ENCODE results near the gene CENPM.

CENPM gene

GRCh38 chr22:41905411-41906202, 41.3 kb downstream of the CENPM start:
- Histone ChIP-seq H3K9ac (ENCODE audit: low read length) (no peak overlapping the region), H3K27me3 (ENCODE audit: control insufficient read depth, insufficient read depth, low read length) (peaks cover 5% of the 10 kb centered on the region), H3K4me3 (ENCODE audit: low read length) (no peak overlapping the region), H3K4me1 (ENCODE audit: control insufficient read depth, insufficient read depth, low read length) (peaks cover under 1% of the 10 kb centered on the region), H3K36me3 (ENCODE audit: control insufficient read depth, insufficient read depth, low read length) (peaks cover 23% of the 10 kb centered on the region), H3K27ac (ENCODE audit: low read depth, low read length) (no peak overlapping the region)

GRCh38 chr22:41904450-41905410, 42.2 kb downstream of the CENPM start:
- Histone ChIP-seq H3K36me3 (ENCODE audit: control insufficient read depth, insufficient read depth, low read length) (peaks cover 30% of the 10 kb centered on the region), H3K4me3 (ENCODE audit: low read length) (no peak overlapping the region), H3K9ac (ENCODE audit: low read length) (no peak overlapping the region), H3K27ac (ENCODE audit: low read depth, low read length) (no peak overlapping the region), H3K27me3 (ENCODE audit: control insufficient read depth, insufficient read depth, low read length) (peaks cover 5% of the 10 kb centered on the region), H3K4me1 (ENCODE audit: control insufficient read depth, insufficient read depth, low read length) (no peaks in the 10 kb centered on the region)

- Histone ChIP-seq H3K9ac (ENCODE audit: low read length) (no peak overlapping the region), H3K4me3 (ENCODE audit: low read length) (no peak overlapping the region), H3K27me3 (ENCODE audit: control insufficient read depth, insufficient read depth, low read length) (no peaks in the 10 kb centered on the region), H3K27ac (ENCODE audit: low read depth, low read length) (no peak overlapping the region), H3K36me3 (ENCODE audit: control insufficient read depth, insufficient read depth, low read length) (peaks cover 41% of the 10 kb centered on the region), H3K4me1 (ENCODE audit: control insufficient read depth, insufficient read depth, low read length) (no peaks in the 10 kb centered on the region)
Measured at GRCh38 chr22:41902932-41903421, 44.0 kb downstream of the CENPM start.

- Histone ChIP-seq H3K27me3 (ENCODE audit: control insufficient read depth, insufficient read depth, low read length) (no peaks in the 10 kb centered on the region), H3K9ac (ENCODE audit: low read length) (no peak overlapping the region), H3K27ac (ENCODE audit: low read depth, low read length) (no peak overlapping the region), H3K4me1 (ENCODE audit: control insufficient read depth, insufficient read depth, low read length) (no peaks in the 10 kb centered on the region), H3K36me3 (ENCODE audit: control insufficient read depth, insufficient read depth, low read length) (peaks cover 43% of the 10 kb centered on the region), H3K4me3 (ENCODE audit: low read length) (no peak overlapping the region)
Measured at GRCh38 chr22:41902016-41902415, 44.9 kb downstream of the CENPM start.

- H3K4me3 ChIP-seq (ENCODE audit: low read length), result no peak overlapping the region
- H3K36me3 ChIP-seq (ENCODE audit: control insufficient read depth, insufficient read depth, low read length), result peaks cover 49% of the 10 kb centered on the region
- no peaks in the 10 kb centered on the region for H3K4me1 ChIP-seq (ENCODE audit: control insufficient read depth, insufficient read depth, low read length)
- no peaks in the 10 kb centered on the region for H3K27me3 ChIP-seq (ENCODE audit: control insufficient read depth, insufficient read depth, low read length)
- no peak overlapping the region for H3K27ac ChIP-seq (ENCODE audit: low read depth, low read length)
- no peak overlapping the region for H3K9ac ChIP-seq (ENCODE audit: low read length)
Measured at GRCh38 chr22:41900652-41901312, 46.2 kb downstream of the CENPM start.

GRCh38 chr22:41899992-41900651, 46.8 kb downstream of the CENPM start:
- Histone ChIP-seq H3K9ac (ENCODE audit: low read length) (no peak overlapping the region), H3K36me3 (ENCODE audit: control insufficient read depth, insufficient read depth, low read length) (peaks cover 45% of the 10 kb centered on the region), H3K27me3 (ENCODE audit: control insufficient read depth, insufficient read depth, low read length) (no peaks in the 10 kb centered on the region), H3K27ac (ENCODE audit: low read depth, low read length) (no peak overlapping the region), H3K4me1 (ENCODE audit: control insufficient read depth, insufficient read depth, low read length) (no peaks in the 10 kb centered on the region), H3K4me3 (ENCODE audit: low read length) (no peak overlapping the region)

- H3K9ac ChIP-seq (ENCODE audit: low read length), result no peak overlapping the region
- no peak overlapping the region for H3K27ac ChIP-seq (ENCODE audit: low read depth, low read length)
- H3K4me1 ChIP-seq (ENCODE audit: control insufficient read depth, insufficient read depth, low read length), result no peaks in the 10 kb centered on the region
- H3K27me3 ChIP-seq (ENCODE audit: control insufficient read depth, insufficient read depth, low read length), result no peaks in the 10 kb centered on the region
- H3K4me3 ChIP-seq (ENCODE audit: low read length), result no peak overlapping the region
- peaks cover 42% of the 10 kb centered on the region for H3K36me3 ChIP-seq (ENCODE audit: control insufficient read depth, insufficient read depth, low read length)
Measured at GRCh38 chr22:41899110-41899509, 47.8 kb downstream of the CENPM start.

- Histone ChIP-seq H3K27ac (ENCODE audit: low read depth, low read length) (no peak overlapping the region), H3K36me3 (ENCODE audit: control insufficient read depth, insufficient read depth, low read length) (peaks cover 47% of the 10 kb centered on the region)
Measured at GRCh38 chr22:41898645-41899044, 48.3 kb downstream of the CENPM start.

GRCh38 chr22:41893591-41894375, 53.2 kb downstream of the CENPM start:
- Histone ChIP-seq H3K4me3 (ENCODE audit: low read length) (no peak overlapping the region), H3K27me3 (ENCODE audit: control insufficient read depth, insufficient read depth, low read length) (no peaks in the 10 kb centered on the region), H3K9ac (ENCODE audit: low read length) (no peak overlapping the region), H3K27ac (ENCODE audit: low read depth, low read length) (no peak overlapping the region), H3K36me3 (ENCODE audit: control insufficient read depth, insufficient read depth, low read length) (peaks cover 43% of the 10 kb centered on the region), H3K4me1 (ENCODE audit: control insufficient read depth, insufficient read depth, low read length) (no peaks in the 10 kb centered on the region)

More at GRCh38 chr22:41898645-41899044, 48.3 kb downstream of the CENPM start:
- no peaks in the 10 kb centered on the region for H3K4me1 ChIP-seq (ENCODE audit: control insufficient read depth, insufficient read depth, low read length)
- no peak overlapping the region for H3K9ac ChIP-seq (ENCODE audit: low read length)
- no peaks in the 10 kb centered on the region for H3K27me3 ChIP-seq (ENCODE audit: control insufficient read depth, insufficient read depth, low read length)
- H3K4me3 ChIP-seq (ENCODE audit: low read length), result no peak overlapping the region

GRCh38 chr22:41892721-41893120, 54.2 kb downstream of the CENPM start:
- H3K27ac ChIP-seq (ENCODE audit: low read depth, low read length), result no peak overlapping the region
- H3K4me1 ChIP-seq (ENCODE audit: control insufficient read depth, insufficient read depth, low read length), result no peaks in the 10 kb centered on the region
- no peak overlapping the region for H3K4me3 ChIP-seq (ENCODE audit: low read length)
- H3K36me3 ChIP-seq (ENCODE audit: control insufficient read depth, insufficient read depth, low read length), result peaks cover 38% of the 10 kb centered on the region
- no peaks in the 10 kb centered on the region for H3K27me3 ChIP-seq (ENCODE audit: control insufficient read depth, insufficient read depth, low read length)
- H3K9ac ChIP-seq (ENCODE audit: low read length), result no peak overlapping the region

- Histone ChIP-seq H3K27ac (ENCODE audit: low read depth, low read length) (no peak overlapping the region), H3K36me3 (ENCODE audit: control insufficient read depth, insufficient read depth, low read length) (peaks cover 26% of the 10 kb centered on the region)
Measured at GRCh38 chr22:41891407-41891806, 55.5 kb downstream of the CENPM start.

More at GRCh38 chr22:41891407-41891806, 55.5 kb downstream of the CENPM start:
- Histone ChIP-seq H3K4me3 (ENCODE audit: low read length) (no peak overlapping the region), H3K27me3 (ENCODE audit: control insufficient read depth, insufficient read depth, low read length) (no peaks in the 10 kb centered on the region), H3K9ac (ENCODE audit: low read length) (no peak overlapping the region), H3K4me1 (ENCODE audit: control insufficient read depth, insufficient read depth, low read length) (no peaks in the 10 kb centered on the region)

Data from rectal smooth muscle tissue (tissue), 1 donor.